Heart left ventricle (tissue), 16 donors: ENCODE measurements around the gene PARN. TPM values are rescaled to one million over a fixed set of nuclear protein-coding genes. Genes with fewer than 3 reads are reported as not detected.

Source experiments
- ATAC-seq, 4 donors: fragments of 200-7000 bp; cut with Tn5 transposase; one replicate each; pipeline ENCODE4 v1.9.1; 2020 to 2022; ENCODE audit warnings: moderate library complexity in 4 of 4, mild to moderate bottlenecking in 3 of 4, moderate number of reproducible peaks in 1 of 4
- DNase-seq, 5 donors: peaks; one replicate each; pipeline ENCODE4 v3.0.0-alpha.2; 2020
- H3K27ac ChIP-seq, 12 donors: fragments of 200-600 bp; sonication (generic) in 4 of 12; one replicate each; pipeline versions ENCODE4 v1.5.0 to v1.8.0; 2016 to 2022; ENCODE audit warnings: mild to moderate bottlenecking in 2 of 12
- H3K27me3 ChIP-seq, 9 donors: fragments of 200-600 bp; sonication (generic) in 2 of 9; one replicate each; pipeline versions ENCODE4 v1.5.1 to v1.8.0; 2016 to 2022; ENCODE audit warnings: mild to moderate bottlenecking in 3 of 9
- H3K36me3 ChIP-seq, 9 donors: fragments of 200-600 bp; sonication (generic) in 2 of 9; one replicate each; pipeline versions ENCODE4 v1.5.0 to v1.8.0; 2018 to 2022; ENCODE audit warnings: mild to moderate bottlenecking in 2 of 9
- H3K4me1 ChIP-seq, 12 donors: fragments of 200-600 bp; sonication (generic) in 4 of 12; one replicate each; pipeline versions ENCODE4 v1.5.0 to v1.8.0; 2016 to 2022; ENCODE audit warnings: mild to moderate bottlenecking in 3 of 12
- H3K4me3 ChIP-seq, 12 donors: fragments of 200-600 bp; sonication (generic) in 4 of 12; one replicate each; pipeline versions ENCODE4 v1.5.0 to v1.8.0; 2017 to 2022; ENCODE audit warnings: mild to moderate bottlenecking in 9 of 12, moderate library complexity in 4 of 12
- H3K9me3 ChIP-seq, 12 donors: fragments of 200-600 bp; sonication (generic) in 4 of 12; one replicate each; pipeline versions ENCODE4 v1.5.0 to v1.8.0; 2016 to 2022; ENCODE audit warnings: mild to moderate bottlenecking in 1 of 12
- POLR2A ChIP-seq, 2 donors: fragments of 450-650 bp; IDR thresholded peaks; one replicate each; pipeline ENCODE4 v1.6.1; 2017; ENCODE audit warnings: antibody characterized with exemption in 2 of 2, mild to moderate bottlenecking in 2 of 2, moderate library complexity in 2 of 2
- WGBS, 4 donors: extraction: QIAGEN DNeasy Blood & Tissue Kit in 2 of 4; methylation state at CpG; one replicate each; pipeline versions ENCODE4 v1.1.5 to v1.1.7; 2013 to 2018; 5-methylcytosine and 5-hydroxymethylcytosine counted together
- intact Hi-C, 10 donors: fragments of 100-400 bp; cut with DNase I; formaldehyde crosslinking; loops; one replicate each; pipeline versions ENCODE4 v1.11.1 to v1.14.2; 2022
- polyA plus RNA-seq, 2 donors: library from polyadenylated mRNA; stranded (reverse); fragments of 200-250 nt; gene quantifications; one replicate each; pipeline ENCODE4 v1.2.3, GENCODE V29; 2013
- total RNA-seq, 9 donors: library from RNA; depleted of rRNA in 2 of 9; stranded (reverse); fragments of >200 nt in 2 of 9; fragmentation: NEBNext Ultra II Directional in 3 of 9; extraction: Animal tissue kit (Norgen Biotek cat#: 25700) in 3 of 9; gene quantifications; one replicate each; pipeline versions ENCODE4 v1.1.0 to v1.2.4, GENCODE V29; 2016 to 2023
- TF ChIP-seq, protein P1 (sequence below), 12 donors: fragments of 200-600 bp; sonication (generic) in 4 of 12; IDR thresholded peaks; one replicate each; pipeline versions ENCODE4 v1.5.0 to v1.8.0; 2018 to 2022; ENCODE audit warnings: antibody characterized with exemption in 12 of 12, mild to moderate bottlenecking in 5 of 12
- donor health status: ischemic (EF 13 %, LVEDD 7.1; RV severe dilation, severe dysfunction).
- donor health status: healthy with polysubstance abuse.
- donor health status: DM: no; HTN: yes; CAD: no.
- donor health status: DM: no; HTN: no; CAD: no.
- donor health status: ischemic (EF 25% LVEDD 6.9; RV normal size, moderate dysfunction).
- donor health status: ischemic (EF 25% LVEDD 5.7; RV mildly dilated, moderate dysfunction).
- donor health status: healthy.
- donor health status: DM: yes; HTN: yes; CAD: no.
- donor health status: ischemic (EF 35%, LVEDD 5.7; RV mildly dilated, moderate dysfunction).
- donor health status: nonischemic (EF 11% LVEDD 7.7; RV severe dilation, severe dysfunction).
- donor health status: DM: yes; HTN: yes; CAD: no.
- donor health status: PGD.
- donor health status: ischemic (EF 29% LVEDD 5.4; RV normal size, mild dysfunction).
- donor health status: nonischemic (EF 23%, LVEDD 6.1; RV moderate dilation, normal function).

Gene PARN
- total and polyA plus RNA-seq, 11 donors: 7.7 to 25.9 (median 19.8) TPM

DNA sequence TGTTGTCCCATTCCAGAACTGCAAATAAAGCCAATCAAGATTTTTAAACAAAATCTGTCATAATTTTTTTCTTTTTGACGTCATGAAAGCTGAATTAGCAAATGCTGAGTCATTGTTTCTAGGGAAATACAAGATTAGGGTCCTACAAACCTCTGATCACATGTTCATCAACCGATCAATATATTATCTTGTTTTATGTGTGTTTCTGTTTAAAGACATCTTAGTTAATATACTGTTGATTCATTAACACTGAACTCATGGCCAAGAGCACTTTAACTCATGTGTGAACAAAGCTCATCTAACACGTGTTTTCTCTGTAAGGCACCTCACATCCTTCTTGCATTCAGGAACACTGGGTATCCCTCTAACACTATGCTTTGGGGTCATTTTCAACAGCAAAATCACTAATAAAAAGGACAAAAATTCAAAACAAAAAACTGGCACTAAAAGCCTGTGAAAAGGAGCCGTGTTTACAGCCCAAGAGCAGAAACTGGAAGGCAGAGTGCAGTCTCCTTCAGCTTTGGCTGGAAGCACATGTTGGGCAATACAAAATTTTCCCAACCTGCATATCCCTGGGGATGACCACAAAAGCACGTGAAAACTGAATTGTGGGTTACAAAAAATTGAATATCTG is 102.5 kb downstream of the PARN start:
- no peaks in the 10 kb centered on the region for H3K27me3 ChIP-seq
- H3K27ac ChIP-seq: peak overlapping the region in 2 of 12 donors; percentile 24 to 48
- no peaks in the 10 kb centered on the region for H3K9me3 ChIP-seq
- 61 to 72% (median 68%) methylated on average over 5 of the region's 5 CpGs for WGBS, 4 donors
- intact Hi-C loops: loop anchor here (2.0 to 10.0 kb wide), 9 partner anchors 40 to 613 kb away; partner anchors contain the start of gene ERCC4 (in 8 of the 10)
- H3K4me1 ChIP-seq: peaks cover 0 to 26% (median 7%) of the 10 kb centered on the region in 12 donors
- no peak for TF ChIP-seq POLR2A (IDR thresholded peaks at IDR 0.05)
- TF ChIP-seq, protein P1, sequence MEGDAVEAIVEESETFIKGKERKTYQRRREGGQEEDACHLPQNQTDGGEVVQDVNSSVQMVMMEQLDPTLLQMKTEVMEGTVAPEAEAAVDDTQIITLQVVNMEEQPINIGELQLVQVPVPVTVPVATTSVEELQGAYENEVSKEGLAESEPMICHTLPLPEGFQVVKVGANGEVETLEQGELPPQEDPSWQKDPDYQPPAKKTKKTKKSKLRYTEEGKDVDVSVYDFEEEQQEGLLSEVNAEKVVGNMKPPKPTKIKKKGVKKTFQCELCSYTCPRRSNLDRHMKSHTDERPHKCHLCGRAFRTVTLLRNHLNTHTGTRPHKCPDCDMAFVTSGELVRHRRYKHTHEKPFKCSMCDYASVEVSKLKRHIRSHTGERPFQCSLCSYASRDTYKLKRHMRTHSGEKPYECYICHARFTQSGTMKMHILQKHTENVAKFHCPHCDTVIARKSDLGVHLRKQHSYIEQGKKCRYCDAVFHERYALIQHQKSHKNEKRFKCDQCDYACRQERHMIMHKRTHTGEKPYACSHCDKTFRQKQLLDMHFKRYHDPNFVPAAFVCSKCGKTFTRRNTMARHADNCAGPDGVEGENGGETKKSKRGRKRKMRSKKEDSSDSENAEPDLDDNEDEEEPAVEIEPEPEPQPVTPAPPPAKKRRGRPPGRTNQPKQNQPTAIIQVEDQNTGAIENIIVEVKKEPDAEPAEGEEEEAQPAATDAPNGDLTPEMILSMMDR (IDR thresholded peaks at IDR 0.05): no peak
- no peak overlapping the region for H3K4me3 ChIP-seq
- ATAC-seq: peak in 3 of 4 donors; percentile 28 to 59 (median 43)
- H3K36me3 ChIP-seq: peaks cover 0 to 9% (median 0%) of the 10 kb centered on the region in 9 donors
- DNase-seq: no peak

DNA sequence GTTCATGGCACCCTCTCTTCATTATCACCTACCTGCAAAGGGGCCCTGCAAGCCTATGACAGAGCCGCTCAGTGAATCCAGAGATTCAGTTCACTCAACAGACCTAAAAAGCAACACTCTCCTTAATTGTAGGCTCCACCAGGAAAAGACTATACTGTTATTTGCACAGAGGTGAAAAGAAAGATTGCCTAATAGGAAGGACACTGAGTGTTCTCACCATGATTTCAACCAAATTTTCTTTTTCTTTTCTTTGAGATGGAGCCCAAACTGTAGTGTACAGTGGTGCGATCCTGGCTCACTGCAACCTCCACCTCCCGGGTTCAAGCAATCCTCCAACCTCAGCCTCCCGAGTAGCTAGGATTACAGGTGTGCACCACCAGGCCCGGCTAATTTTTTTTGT is 104.5 kb downstream of the PARN start:
- 96 to 97% (median 97%) methylated on average over 5 of the region's 5 CpGs for WGBS, 4 donors
- ATAC-seq (no peak), DNase-seq (no peak)

DNA sequence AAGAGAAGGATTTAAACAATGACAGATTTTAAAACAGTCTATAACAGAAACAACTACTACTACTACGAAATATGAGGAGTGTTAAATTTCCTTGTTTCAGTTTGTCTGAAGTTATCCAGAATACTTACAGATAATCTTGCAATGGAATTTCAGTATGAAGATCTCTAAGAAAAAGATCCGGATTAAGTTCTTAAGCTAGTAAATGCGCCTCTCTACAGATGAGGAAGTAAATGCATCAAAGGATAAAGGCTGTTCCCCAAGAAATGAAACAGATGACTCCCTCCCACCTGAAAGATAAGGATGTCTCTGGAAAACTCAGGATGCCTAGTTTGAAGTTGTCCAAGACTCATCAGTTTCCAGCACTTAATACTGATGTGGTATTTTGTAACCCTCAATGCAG is 105.1 kb downstream of the PARN start:
- Histone ChIP-seq H3K36me3 (peaks cover 0 to 5% (median 0%) of the 10 kb centered on the region in 9 donors), H3K4me3 (no peak overlapping the region), H3K27me3 (no peaks in the 10 kb centered on the region), H3K9me3 (no peaks in the 10 kb centered on the region), H3K27ac (no peak overlapping the region), H3K4me1 (peaks cover 0 to 26% (median 7%) of the 10 kb centered on the region in 12 donors)
- WGBS, 4 donors: 88 to 91% (median 89%) methylated on average over 3 of the region's 3 CpGs
- DNase-seq (no peak), ATAC-seq (no peak)
- intact Hi-C loops: loop anchor here (5.0 to 10.0 kb wide), 6 partner anchors 38 to 610 kb away; partner anchors contain the start of gene ERCC4 (in 8 of the 10)
- TF ChIP-seq, protein P1 (IDR thresholded peaks at IDR 0.05): no peak
- TF ChIP-seq POLR2A (IDR thresholded peaks at IDR 0.05): no peak

More for the DNA sequence above, 104.5 kb downstream of the PARN start:
- no peak overlapping the region for H3K27ac ChIP-seq
- peaks cover 0 to 8% (median 0%) of the 10 kb centered on the region in 9 donors for H3K36me3 ChIP-seq
- H3K4me3 ChIP-seq: no peak overlapping the region
- intact Hi-C loops: loop anchor here (5.0 to 10.0 kb wide), 6 partner anchors 38 to 611 kb away; partner anchors contain the start of gene ERCC4 (in 8 of the 10)
- peaks cover 0 to 26% (median 7%) of the 10 kb centered on the region in 12 donors for H3K4me1 ChIP-seq
- no peaks in the 10 kb centered on the region for H3K9me3 ChIP-seq
- TF ChIP-seq, protein P1 (IDR thresholded peaks at IDR 0.05): no peak
- no peak for TF ChIP-seq POLR2A (IDR thresholded peaks at IDR 0.05)
- H3K27me3 ChIP-seq: no peaks in the 10 kb centered on the region

DNA sequence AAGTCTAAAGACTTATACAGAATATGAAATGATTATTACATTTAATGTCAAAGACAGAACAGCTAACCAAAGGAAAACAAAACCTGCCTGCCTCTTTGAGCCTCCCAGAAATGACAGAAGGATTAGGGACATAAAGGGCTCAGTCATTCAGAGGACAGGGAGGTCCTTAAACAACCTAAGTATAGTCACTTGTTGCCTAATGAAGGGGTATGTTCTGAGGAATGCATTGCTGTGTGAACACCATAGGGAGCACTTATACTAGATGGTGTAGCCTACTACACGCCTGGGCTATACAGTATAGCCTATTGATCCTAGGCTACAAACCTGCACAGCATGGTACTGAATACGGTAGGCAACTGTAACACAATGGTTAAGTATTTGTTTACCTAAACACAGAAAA is 106.4 kb downstream of the PARN start:
- H3K27me3 ChIP-seq: no peaks in the 10 kb centered on the region
- H3K36me3 ChIP-seq: no peaks in the 10 kb centered on the region
- ATAC-seq (no peak), DNase-seq (no peak)
- TF ChIP-seq, protein P1 (IDR thresholded peaks at IDR 0.05): no peak
- no peak for TF ChIP-seq POLR2A (IDR thresholded peaks at IDR 0.05)
- intact Hi-C loops: loop anchor here in 3 of 10 donors (10.0 kb wide), 3 partner anchors 269 to 609 kb away; partner anchors contain the start of gene ERCC4 (in 1 of the 3)
- H3K27ac ChIP-seq: no peak overlapping the region
- H3K4me1 ChIP-seq: peaks cover 0 to 18% (median 4%) of the 10 kb centered on the region in 12 donors
- WGBS, 4 donors: 93 to 99% (median 94%) methylated on average over 2 of the region's 2 CpGs
- no peak overlapping the region for H3K4me3 ChIP-seq
- H3K9me3 ChIP-seq: no peaks in the 10 kb centered on the region
